ENCODE data around the gene CTXN1.
"Not testable (repeated sequence)": the region's sequence is repeated elsewhere in the genome, so short reads cannot be mapped to it uniquely, and the experiment has no call there.

Gene CTXN1

GRCh38 chr19:7924651-7925170 lies 1.2 kb downstream of the CTXN1 start:
- DNase-seq, result no peak

- no peak for DNase-seq
These were observed 1.7 kb downstream of the CTXN1 start for GRCh38 chr19:7924241-7924640.

- DNase-seq, result no peak
These were observed 2.4 kb downstream of the CTXN1 start for GRCh38 chr19:7923295-7924191.

- no peak for DNase-seq
These were observed 3.1 kb downstream of the CTXN1 start for GRCh38 chr19:7922836-7923195.

GRCh38 chr19:7921967-7922835 lies 3.7 kb downstream of the CTXN1 start:
- DNase-seq, result no peak

- no peak for DNase-seq
These were observed 4.5 kb downstream of the CTXN1 start for GRCh38 chr19:7921302-7921966.

GRCh38 chr19:7920519-7921301 lies 5.2 kb downstream of the CTXN1 start:
- peak; percentile 94 for DNase-seq

- DNase-seq, result peak; percentile 90
These were observed 6.1 kb downstream of the CTXN1 start, which contains the start of gene SNAPC2 for GRCh38 chr19:7919610-7920518. TSS of gene SNAPC2 (plus strand) at chr19:7920338. CDS start at chr19:7920367, 29 bp downstream.

- no peak for DNase-seq
These were observed 7.1 kb downstream of the CTXN1 start for GRCh38 chr19:7918615-7919421.

- DNase-seq, result not testable (repeated sequence)
These were observed 7.8 kb downstream of the CTXN1 start for GRCh38 chr19:7918062-7918614.

GRCh38 chr19:7917267-7918061 lies 8.5 kb downstream of the CTXN1 start:
- no peak for DNase-seq

- DNase-seq, result no peak
These were observed 9.0 kb downstream of the CTXN1 start for GRCh38 chr19:7916955-7917266.

GRCh38 chr19:7916103-7916954 lies 9.6 kb downstream of the CTXN1 start:
- no peak for DNase-seq

GRCh38 chr19:7915250-7916102 lies 10.5 kb downstream of the CTXN1 start:
- no peak for DNase-seq

- no peak for DNase-seq
These were observed 11.3 kb downstream of the CTXN1 start, which contains the start of gene TGFBR3L for GRCh38 chr19:7914598-7915045. TSS of gene TGFBR3L (plus strand) at chr19:7914830.

- DNase-seq, result no peak
These were observed 11.8 kb downstream of the CTXN1 start for GRCh38 chr19:7914099-7914498.

GRCh38 chr19:7913652-7914051 lies 12.3 kb downstream of the CTXN1 start:
- no peak for DNase-seq
